ENCODE measurements around the gene RBM33.

The RBM33 gene

DNA sequence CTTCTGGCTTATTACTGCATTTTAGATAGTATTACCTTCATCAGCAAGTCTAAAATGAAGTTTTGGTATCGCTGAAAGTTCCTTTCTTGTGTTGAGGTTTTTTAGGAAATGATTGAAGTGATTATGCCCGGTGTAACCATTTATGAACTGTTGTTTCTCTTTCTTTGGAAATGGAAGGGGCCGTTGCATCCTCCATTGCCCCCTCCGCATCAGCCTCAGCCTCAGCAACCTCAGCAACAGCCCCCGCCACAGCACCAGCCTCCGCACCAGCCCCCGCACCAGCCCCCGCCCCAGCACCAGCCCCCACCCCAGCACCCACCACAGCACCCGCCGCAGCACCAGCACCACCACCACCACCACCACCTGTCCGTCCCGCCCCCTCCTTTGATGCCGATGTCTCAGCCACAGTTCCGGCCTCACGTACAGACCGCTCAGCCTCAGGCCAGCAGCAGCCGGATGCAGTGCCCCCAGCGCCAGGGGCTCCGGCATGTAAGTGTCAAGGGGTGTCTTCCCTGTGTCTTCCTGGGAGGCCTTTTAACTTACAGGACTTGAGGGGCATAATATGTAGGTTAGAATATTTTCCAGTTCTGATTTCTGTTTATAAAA is 95.2 kb downstream of the RBM33 start (continued):
- TF ChIP-seq, protein P1, sequence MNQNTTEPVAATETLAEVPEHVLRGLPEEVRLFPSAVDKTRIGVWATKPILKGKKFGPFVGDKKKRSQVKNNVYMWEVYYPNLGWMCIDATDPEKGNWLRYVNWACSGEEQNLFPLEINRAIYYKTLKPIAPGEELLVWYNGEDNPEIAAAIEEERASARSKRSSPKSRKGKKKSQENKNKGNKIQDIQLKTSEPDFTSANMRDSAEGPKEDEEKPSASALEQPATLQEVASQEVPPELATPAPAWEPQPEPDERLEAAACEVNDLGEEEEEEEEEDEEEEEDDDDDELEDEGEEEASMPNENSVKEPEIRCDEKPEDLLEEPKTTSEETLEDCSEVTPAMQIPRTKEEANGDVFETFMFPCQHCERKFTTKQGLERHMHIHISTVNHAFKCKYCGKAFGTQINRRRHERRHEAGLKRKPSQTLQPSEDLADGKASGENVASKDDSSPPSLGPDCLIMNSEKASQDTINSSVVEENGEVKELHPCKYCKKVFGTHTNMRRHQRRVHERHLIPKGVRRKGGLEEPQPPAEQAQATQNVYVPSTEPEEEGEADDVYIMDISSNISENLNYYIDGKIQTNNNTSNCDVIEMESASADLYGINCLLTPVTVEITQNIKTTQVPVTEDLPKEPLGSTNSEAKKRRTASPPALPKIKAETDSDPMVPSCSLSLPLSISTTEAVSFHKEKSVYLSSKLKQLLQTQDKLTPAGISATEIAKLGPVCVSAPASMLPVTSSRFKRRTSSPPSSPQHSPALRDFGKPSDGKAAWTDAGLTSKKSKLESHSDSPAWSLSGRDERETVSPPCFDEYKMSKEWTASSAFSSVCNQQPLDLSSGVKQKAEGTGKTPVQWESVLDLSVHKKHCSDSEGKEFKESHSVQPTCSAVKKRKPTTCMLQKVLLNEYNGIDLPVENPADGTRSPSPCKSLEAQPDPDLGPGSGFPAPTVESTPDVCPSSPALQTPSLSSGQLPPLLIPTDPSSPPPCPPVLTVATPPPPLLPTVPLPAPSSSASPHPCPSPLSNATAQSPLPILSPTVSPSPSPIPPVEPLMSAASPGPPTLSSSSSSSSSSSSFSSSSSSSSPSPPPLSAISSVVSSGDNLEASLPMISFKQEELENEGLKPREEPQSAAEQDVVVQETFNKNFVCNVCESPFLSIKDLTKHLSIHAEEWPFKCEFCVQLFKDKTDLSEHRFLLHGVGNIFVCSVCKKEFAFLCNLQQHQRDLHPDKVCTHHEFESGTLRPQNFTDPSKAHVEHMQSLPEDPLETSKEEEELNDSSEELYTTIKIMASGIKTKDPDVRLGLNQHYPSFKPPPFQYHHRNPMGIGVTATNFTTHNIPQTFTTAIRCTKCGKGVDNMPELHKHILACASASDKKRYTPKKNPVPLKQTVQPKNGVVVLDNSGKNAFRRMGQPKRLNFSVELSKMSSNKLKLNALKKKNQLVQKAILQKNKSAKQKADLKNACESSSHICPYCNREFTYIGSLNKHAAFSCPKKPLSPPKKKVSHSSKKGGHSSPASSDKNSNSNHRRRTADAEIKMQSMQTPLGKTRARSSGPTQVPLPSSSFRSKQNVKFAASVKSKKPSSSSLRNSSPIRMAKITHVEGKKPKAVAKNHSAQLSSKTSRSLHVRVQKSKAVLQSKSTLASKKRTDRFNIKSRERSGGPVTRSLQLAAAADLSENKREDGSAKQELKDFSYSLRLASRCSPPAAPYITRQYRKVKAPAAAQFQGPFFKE (tag by site-specific recombination; IDR thresholded peaks at IDR 0.05; ENCODE audit: borderline replicate concordance), result no peak
- TF ChIP-seq, protein P2, sequence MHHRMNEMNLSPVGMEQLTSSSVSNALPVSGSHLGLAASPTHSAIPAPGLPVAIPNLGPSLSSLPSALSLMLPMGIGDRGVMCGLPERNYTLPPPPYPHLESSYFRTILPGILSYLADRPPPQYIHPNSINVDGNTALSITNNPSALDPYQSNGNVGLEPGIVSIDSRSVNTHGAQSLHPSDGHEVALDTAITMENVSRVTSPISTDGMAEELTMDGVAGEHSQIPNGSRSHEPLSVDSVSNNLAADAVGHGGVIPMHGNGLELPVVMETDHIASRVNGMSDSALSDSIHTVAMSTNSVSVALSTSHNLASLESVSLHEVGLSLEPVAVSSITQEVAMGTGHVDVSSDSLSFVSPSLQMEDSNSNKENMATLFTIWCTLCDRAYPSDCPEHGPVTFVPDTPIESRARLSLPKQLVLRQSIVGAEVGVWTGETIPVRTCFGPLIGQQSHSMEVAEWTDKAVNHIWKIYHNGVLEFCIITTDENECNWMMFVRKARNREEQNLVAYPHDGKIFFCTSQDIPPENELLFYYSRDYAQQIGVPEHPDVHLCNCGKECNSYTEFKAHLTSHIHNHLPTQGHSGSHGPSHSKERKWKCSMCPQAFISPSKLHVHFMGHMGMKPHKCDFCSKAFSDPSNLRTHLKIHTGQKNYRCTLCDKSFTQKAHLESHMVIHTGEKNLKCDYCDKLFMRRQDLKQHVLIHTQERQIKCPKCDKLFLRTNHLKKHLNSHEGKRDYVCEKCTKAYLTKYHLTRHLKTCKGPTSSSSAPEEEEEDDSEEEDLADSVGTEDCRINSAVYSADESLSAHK (tag by site-specific recombination; IDR thresholded peaks at IDR 0.05), result no peak
- no peak for TF ChIP-seq ZNF530 (tag by site-specific recombination; IDR thresholded peaks at IDR 0.05; ENCODE audit: low read depth)

DNA sequence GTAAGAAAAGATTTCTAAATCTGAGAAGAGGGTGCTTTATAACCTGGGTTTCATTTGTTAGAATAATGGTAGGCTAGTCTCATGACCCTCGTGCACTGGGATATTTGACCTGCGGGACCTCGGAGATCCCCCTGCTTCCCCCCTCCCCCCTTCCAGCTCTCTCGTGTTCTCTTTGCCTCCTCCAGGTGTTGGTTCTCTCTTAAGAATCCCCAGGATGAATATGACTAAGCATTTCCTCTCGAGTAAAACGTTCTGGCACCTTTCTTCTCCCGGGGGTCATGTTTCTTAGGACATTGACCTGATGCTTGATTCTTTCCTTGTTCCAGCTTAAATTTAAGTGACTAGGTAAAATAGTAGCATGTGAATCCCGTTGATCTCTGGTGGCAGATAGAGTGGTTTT is 96.6 kb downstream of the RBM33 start:
- POLR2A ChIA-PET, result no interaction called here
- TF ChIP-seq ZSCAN23 (tag by site-specific recombination; IDR thresholded peaks at IDR 0.05) (no peak), ZNF138 (tag by site-specific recombination; IDR thresholded peaks at IDR 0.05; ENCODE audit: borderline replicate concordance) (no peak), ZNF341 (tag by site-specific recombination; IDR thresholded peaks at IDR 0.05; ENCODE audit: low read depth) (no peak), ZNF664 (tag by site-specific recombination; IDR thresholded peaks at IDR 0.05) (no peak), ZNF777 (tag by site-specific recombination; IDR thresholded peaks at IDR 0.05; ENCODE audit: borderline replicate concordance) (no peak), OSR2 (tag by site-specific recombination; IDR thresholded peaks at IDR 0.05) (no peak), ZNF354C (tag by site-specific recombination; IDR thresholded peaks at IDR 0.05; ENCODE audit: borderline replicate concordance, low read depth) (no peak), ZNF112 (tag by site-specific recombination; IDR thresholded peaks at IDR 0.05) (no peak), ZNF274 (IDR thresholded peaks at IDR 0.05; ENCODE audit: low read length) (no peak), ZNF274 (tag by site-specific recombination; IDR thresholded peaks at IDR 0.05; ENCODE audit: borderline replicate concordance) (no peak), ZNF302 (tag by site-specific recombination; IDR thresholded peaks at IDR 0.05; ENCODE audit: low read depth) (no peak), ZNF544 (tag by site-specific recombination; IDR thresholded peaks at IDR 0.05) (no peak)
- TF ChIP-seq, protein P3, sequence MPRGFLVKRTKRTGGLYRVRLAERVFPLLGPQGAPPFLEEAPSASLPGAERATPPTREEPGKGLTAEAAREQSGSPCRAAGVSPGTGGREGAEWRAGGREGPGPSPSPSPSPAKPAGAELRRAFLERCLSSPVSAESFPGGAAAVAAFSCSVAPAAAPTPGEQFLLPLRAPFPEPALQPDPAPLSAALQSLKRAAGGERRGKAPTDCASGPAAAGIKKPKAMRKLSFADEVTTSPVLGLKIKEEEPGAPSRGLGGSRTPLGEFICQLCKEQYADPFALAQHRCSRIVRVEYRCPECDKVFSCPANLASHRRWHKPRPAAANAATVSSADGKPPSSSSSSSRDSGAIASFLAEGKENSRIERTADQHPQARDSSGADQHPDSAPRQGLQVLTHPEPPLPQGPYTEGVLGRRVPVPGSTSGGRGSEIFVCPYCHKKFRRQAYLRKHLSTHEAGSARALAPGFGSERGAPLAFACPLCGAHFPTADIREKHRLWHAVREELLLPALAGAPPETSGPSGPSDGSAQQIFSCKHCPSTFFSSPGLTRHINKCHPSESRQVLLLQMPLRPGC (tag by site-specific recombination; IDR thresholded peaks at IDR 0.05), result no peak
- TF ChIP-seq, protein P4, sequence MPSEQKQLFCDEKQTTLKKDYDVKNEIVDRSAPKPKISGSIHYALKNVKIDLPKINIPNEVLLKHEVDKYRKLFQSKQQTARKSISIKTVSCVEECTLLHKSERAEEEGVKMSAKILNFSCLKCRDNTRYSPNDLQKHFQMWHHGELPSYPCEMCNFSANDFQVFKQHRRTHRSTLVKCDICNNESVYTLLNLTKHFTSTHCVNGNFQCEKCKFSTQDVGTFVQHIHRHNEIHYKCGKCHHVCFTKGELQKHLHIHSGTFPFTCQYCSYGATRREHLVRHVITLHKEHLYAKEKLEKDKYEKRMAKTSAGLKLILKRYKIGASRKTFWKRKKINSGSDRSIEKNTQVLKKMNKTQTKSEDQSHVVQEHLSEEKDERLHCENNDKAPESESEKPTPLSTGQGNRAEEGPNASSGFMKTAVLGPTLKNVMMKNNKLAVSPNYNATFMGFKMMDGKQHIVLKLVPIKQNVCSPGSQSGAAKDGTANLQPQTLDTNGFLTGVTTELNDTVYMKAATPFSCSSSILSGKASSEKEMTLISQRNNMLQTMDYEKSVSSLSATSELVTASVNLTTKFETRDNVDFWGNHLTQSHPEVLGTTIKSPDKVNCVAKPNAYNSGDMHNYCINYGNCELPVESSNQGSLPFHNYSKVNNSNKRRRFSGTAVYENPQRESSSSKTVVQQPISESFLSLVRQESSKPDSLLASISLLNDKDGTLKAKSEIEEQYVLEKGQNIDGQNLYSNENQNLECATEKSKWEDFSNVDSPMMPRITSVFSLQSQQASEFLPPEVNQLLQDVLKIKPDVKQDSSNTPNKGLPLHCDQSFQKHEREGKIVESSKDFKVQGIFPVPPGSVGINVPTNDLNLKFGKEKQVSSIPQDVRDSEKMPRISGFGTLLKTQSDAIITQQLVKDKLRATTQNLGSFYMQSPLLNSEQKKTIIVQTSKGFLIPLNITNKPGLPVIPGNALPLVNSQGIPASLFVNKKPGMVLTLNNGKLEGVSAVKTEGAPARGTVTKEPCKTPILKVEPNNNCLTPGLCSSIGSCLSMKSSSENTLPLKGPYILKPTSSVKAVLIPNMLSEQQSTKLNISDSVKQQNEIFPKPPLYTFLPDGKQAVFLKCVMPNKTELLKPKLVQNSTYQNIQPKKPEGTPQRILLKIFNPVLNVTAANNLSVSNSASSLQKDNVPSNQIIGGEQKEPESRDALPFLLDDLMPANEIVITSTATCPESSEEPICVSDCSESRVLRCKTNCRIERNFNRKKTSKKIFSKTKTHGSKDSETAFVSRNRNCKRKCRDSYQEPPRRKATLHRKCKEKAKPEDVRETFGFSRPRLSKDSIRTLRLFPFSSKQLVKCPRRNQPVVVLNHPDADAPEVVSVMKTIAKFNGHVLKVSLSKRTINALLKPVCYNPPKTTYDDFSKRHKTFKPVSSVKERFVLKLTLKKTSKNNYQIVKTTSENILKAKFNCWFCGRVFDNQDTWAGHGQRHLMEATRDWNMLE (tag by site-specific recombination; conservative IDR thresholded peaks at IDR 0.05; ENCODE audit: low read depth), result no peak
- TF ChIP-seq, protein P5, sequence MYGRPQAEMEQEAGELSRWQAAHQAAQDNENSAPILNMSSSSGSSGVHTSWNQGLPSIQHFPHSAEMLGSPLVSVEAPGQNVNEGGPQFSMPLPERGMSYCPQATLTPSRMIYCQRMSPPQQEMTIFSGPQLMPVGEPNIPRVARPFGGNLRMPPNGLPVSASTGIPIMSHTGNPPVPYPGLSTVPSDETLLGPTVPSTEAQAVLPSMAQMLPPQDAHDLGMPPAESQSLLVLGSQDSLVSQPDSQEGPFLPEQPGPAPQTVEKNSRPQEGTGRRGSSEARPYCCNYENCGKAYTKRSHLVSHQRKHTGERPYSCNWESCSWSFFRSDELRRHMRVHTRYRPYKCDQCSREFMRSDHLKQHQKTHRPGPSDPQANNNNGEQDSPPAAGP (tag by site-specific recombination; IDR thresholded peaks at IDR 0.05), result no peak

More for the DNA sequence above, 96.6 kb downstream of the RBM33 start:
- no peaks in the 10 kb centered on the region for H3K4me1 ChIP-seq (ENCODE audit: control insufficient read depth, insufficient read depth, low read length)
- H3K36me3 ChIP-seq (ENCODE audit: control insufficient read depth in 2 of 2, insufficient read depth in 1 of 2, low read length in 2 of 2), result peaks cover 5 to 88% of the 10 kb centered on the region in 2 experiments; a peak in 1 of 3 replicates
- no peak overlapping the region for H3K27ac ChIP-seq (ENCODE audit: extremely low read depth, low read depth, low read length)
- no peak overlapping the region for H3K4me3 ChIP-seq (ENCODE audit: low read depth, low read length)
- CTCF ChIA-PET, result interaction anchor here (0.8 to 1.7 kb wide), 3 partner anchors 27 to 813 kb away, joined by 3 to 15 read pairs (median 4); no protein-coding TSS in a partner anchor
- H3K9me3 ChIP-seq (ENCODE audit: control insufficient read depth, insufficient read depth, low read depth, low read length), result no peaks in the 10 kb centered on the region
